GM19025 (cell line): ENCODE results near the gene ZFHX2.
"Not testable (repeated sequence)": the region's sequence is repeated elsewhere in the genome, so short reads cannot be mapped to it uniquely, and the experiment has no call there.

Experiments used
- ATAC-seq: cut with Tn5 transposase; IDR thresholded peaks from one replicate; pipeline ENCODE4 v1.9.1; 2021; ENCODE audit warnings: mild to moderate bottlenecking, low read depth, moderate library complexity; ENCODE audit not compliant: unreplicated experiment

Gene ZFHX2

GRCh38 chr14:23551266-23552028 lies at the start of gene ZFHX2:
Gene ZFHX2, minus strand, starts transcription at chr14:23551765. Its CDS starts 16,440 bp downstream, at chr14:23535325.
- peak; percentile 42 for ATAC-seq

GRCh38 chr14:23600806-23601205 lies 49.2 kb upstream of the ZFHX2 start:
- ATAC-seq: no peak

- ATAC-seq: no peak
Measured at GRCh38 chr14:23600322-23600707, 48.8 kb upstream of the ZFHX2 start.

DNA sequence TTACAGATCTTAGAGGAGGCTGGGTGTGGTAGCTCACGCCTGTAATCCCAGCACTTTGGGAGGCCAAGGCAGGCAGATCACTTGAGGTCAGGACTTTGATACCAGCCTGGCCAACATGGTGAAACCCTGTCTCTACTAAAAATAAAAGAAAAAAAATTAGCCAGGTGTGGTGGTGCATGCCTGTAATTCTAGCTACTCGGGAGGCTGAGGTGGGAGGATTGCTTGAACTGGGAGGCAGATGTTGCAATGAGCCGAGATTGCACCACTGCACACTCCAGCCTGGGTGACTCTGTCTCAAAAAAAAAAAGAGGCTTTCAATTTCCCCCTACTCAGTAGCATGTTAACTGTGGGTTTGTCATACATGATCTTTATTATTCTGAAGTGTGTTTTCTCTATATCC lies 42.6 kb upstream of the ZFHX2 start:
- ATAC-seq: not testable (repeated sequence)

DNA sequence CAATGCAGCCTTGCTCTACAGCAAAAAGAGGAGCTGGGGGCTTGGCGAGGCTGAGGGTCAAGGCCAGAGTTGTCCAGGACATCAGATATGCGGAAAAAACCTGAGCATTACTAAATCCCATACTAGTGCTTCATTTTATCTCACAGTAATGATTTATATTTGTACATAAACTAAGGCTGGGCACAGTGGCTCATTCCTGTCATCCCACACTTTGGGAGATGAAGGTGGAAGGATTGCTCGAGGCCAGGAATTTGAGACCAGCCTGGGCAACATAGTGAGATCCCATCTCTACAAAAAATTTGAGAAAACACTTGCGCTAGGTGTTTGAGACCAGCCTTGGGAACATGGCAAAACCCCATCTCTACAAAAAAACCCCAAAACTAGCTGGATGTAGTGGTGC lies 38.6 kb upstream of the ZFHX2 start:
- no peak for ATAC-seq

GRCh38 chr14:23589606-23590005 lies 38.0 kb upstream of the ZFHX2 start:
- no peak for ATAC-seq

DNA sequence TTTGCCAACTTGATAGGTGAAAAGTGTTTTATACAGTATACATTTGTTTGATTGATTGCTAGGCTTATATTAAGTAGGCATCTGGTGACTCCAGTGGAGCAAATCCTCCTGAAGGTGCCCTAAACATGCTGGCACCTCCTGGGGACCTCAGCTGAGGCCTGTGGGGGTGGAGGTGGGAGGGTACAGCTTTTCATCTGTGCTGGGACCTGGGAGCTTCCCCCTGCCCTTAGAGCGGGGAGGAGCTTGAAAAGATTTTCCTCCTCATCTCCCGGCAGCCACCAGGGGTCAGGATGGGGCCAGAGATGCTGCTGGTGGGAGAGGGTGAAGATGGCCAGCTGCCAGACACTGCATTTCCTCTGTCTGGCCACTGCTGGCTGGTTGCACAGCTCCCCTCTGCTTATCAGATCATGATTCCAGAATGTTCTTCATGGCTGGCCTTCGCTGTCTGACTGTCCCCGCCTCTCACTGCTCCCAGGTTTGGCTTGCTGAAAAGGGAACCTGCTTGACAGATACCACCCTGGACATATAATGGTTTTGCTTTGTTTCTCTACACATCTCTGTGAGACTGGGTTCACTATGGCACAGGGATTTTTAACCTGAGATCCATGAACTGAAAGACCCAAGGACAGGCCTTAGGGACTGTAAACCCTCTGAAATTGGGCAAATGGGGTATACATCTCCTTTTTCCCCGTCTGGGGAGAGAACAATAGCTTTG lies 37.5 kb upstream of the ZFHX2 start:
- peak; percentile 98 for ATAC-seq

DNA sequence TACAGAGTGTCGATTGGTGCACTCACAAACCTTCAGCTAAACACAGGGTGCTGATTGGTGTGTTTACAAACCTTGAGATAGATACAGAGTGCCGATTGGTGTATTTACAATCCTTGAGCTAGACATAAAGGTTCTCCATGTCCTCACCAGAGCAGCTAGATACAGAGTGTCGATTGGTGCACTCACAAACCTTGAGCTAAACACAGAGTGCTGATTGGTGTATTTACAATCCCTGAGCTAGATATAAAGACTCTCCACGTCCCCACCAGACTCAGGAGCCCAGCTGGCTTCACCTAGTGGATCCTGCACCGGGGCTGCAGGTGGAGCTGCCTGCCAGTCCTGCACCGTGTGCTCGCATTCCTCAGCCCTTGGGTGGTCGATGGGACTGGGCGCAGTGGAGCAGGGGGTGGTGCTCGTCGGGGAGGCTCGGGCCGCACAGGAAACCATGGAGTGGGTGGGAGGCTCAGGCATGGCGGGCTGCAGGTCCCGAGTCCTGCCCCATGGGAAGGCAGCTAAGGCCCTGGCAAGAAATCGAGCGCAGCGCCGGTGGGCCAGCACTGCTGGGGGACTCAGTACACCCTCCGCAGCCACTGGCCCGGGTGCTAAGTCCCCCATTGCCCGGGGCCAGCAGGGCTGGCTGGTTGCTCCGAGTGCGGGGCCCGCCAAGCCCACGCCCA lies 33.1 kb upstream of the ZFHX2 start:
- not testable (repeated sequence) for ATAC-seq

DNA sequence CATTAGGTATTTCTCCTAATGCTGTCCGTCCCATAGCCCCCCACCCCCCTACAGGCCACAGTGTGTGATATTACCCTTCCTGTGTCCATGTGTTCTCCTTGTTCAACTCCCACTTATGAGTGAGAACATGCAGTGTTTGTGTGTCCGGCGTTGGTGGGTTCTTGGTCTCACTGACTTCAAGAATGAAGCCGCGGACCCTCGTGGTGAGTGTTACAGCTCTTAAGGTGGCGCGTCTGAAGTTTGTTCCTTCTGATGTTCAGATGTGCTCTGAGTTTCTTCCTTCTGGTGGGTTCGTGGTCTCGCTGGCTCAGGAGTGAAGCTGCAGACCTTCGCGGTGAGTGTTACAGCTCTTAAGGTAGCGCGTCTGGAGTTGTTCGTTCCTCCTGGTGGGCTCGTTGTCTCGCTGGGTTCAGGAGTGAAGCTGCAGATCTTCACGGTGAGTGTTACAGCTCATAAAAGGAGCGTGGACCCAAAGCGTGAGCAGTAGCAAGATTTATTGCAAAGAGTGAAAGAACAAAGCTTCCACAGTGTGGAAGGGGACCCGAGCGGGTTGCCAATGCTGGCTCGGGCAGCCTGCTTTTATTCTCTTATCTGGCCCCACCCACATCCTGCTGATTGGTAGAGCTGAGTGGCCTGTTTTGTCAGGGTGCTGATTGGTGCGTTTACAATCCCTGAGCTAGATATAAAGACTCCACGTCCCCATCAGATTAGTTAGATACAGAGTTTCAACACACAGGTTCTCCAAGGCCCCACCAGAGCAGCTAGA lies 32.4 kb upstream of the ZFHX2 start:
- not testable (repeated sequence) for ATAC-seq

- ATAC-seq: no peak
Measured at GRCh38 chr14:23582906-23583760, 31.6 kb upstream of the ZFHX2 start.

DNA sequence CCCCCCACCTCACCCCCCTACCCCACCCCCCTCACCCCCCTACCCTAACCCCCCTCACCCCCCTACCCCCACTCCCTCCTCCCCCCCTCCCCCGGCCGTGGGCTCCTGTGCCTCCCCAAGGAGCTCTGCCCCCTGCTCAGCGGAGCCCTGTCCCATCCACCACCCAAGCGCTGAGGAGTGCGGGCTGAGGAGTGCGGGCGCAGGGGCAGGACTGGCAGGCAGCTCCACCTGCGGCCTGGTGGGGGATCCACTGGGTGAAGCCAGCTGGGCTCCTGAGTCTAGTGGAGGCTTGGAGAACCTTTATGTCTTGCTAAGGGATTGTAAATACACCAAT lies 29.4 kb upstream of the ZFHX2 start:
- no peak for ATAC-seq

GRCh38 chr14:23580152-23580926 lies 28.8 kb upstream of the ZFHX2 start:
- no peak for ATAC-seq

DNA sequence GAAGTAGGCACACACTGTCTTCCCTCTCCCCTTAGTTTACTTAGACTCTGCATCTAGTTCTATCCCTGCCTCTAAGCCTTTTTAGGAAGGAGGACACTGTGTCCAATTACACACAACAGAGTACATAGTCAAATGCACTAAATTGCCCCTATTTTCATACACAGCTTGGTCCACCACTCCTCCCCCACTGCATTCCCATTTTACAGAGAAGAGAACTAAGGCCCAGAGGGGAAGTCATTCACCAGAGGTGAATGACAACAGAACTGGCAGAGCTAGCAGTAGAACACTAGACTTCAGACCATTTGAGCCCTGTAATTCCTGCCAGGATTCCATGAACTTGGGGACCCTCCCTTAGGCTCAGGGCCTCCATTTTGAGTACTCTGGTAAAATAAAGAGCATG lies 28.2 kb upstream of the ZFHX2 start:
- ATAC-seq: no peak

GRCh38 chr14:23579311-23579630 lies 27.7 kb upstream of the ZFHX2 start:
- no peak for ATAC-seq

DNA sequence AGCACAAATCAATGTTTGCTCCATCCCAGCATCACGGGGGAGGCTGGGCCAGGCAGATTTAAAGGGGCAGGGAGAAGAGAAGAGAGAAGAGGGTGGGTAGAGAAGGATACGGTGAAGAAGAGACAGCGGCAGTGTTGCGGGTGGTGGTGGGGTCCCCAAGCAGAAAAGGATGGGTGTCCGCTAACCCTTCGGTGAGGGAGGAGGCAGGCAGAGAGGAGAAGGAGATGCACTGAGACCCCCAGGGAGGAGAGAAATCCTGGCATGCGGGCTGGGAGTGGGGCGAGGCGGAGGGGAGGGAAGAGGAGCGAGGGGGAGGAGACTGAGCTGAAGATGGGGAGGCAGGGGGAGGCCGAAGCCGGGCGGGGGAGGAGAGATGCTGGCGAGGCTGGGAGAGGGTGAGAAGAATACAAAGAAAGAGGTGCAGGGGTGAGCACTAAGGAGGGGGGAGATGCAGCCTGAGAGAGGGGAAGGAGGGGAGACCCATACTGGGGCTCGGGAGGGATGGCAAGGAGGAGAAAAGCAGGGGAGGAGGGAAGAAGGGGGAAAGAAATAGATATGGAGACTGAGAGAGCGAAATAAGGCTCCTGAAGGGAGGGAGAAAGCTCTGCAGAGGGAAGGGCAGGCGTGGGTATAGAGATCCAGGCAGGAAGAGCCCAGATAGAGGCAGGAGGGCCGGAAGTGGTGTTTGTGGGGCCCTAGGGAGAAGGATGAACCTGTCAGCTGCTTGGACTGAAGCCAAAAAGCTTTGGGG lies 27.2 kb upstream of the ZFHX2 start, which contains the start of gene JPH4:
Gene JPH4 (minus strand): TSS at position 231 of the 751 bp plus-strand sequence. CDS start 1,337 bp downstream, outside the sequence.
- ATAC-seq: no peak

GRCh38 chr14:23577710-23578392 lies 26.3 kb upstream of the ZFHX2 start:
- no peak for ATAC-seq

- no peak for ATAC-seq
Measured at GRCh38 chr14:23577004-23577681, 25.6 kb upstream of the ZFHX2 start.
